K562 (cell line): ENCODE data around the gene WDR93. TPM values are rescaled to one million over a fixed set of nuclear protein-coding genes. Genes with fewer than 3 reads are reported as not detected.

Source experiments
- ATAC-seq: fragments of 200-7000 bp; cut with Tn5 transposase; 3 replicates; pipeline ENCODE4 v1.9.1; 2020; ENCODE audit warnings: moderate library complexity
- BruUV-seq: library from RNA; stranded (reverse); fragments of 400-500 nt; replicated peaks from 2 replicates; lab custom pipeline; 2021; lab: Mats Ljungman, UMichigan
- CTCF ChIA-PET: fragments of 300-600 bp; formaldehyde crosslinking; extraction: SDS; loops from one replicate; lab custom pipeline; 2021; ENCODE audit warnings: low intra/inter-chr PET ratio; lab: Yijun Ruan, JAX
- POLR2A ChIA-PET: fragments of 300-600, 350-650 bp; sonication (Branson Sonifier 250); formaldehyde crosslinking; extraction: SDS; loops from one replicate; lab custom pipeline; 2021; ENCODE audit warnings: antibody characterized with exemption, inconsistent platforms; lab: Yijun Ruan, JAX
- DNase-seq, 4 experiments: peaks; one replicate each; pipeline versions ENCODE4 v3.0.0 to v3.0.0-alpha.2; 2011 to 2018; ENCODE audit warnings: low spot score in 3 of 4, mixed read lengths in 3 of 4; ENCODE audit errors: extremely low read depth in 1 of 4
- FAIRE-seq: peaks from 2 replicates; lab custom pipeline; 2011; peaks lifted over from hg19 to GRCh38; lab: Jason Lieb, UNC
- H2AFZ ChIP-seq: 2 replicates; pipeline ENCODE4 v1.6.0; 2011; ENCODE audit warnings: low read depth, low read length, control low read depth, inconsistent platforms
- H3K27ac ChIP-seq: fragments of 200-600 bp; 3 replicates; pipeline ENCODE4 v1.8.0; 2011; ENCODE audit warnings: low read depth, mild to moderate bottlenecking, control low read depth, inconsistent platforms, low read length, moderate library complexity, mixed read lengths; ENCODE audit errors: extremely low read depth
- H3K27me3 ChIP-seq, 2 experiments: fragments of 300-600 bp in 1 of 2; 2 replicates in 1 of 2; 3 replicates in 1 of 2; pipeline versions ENCODE4 v1.6.0 to v1.8.0; 2011; ENCODE audit warnings: inconsistent platforms in 2 of 2, low read length in 2 of 2, mild to moderate bottlenecking in 1 of 2, mixed read lengths in 1 of 2, moderate library complexity in 1 of 2; ENCODE audit not compliant: control insufficient read depth in 2 of 2, insufficient read depth in 2 of 2
- H3K36me3 ChIP-seq: fragments of 300-600 bp; 3 replicates; pipeline ENCODE4 v1.8.0; 2011; ENCODE audit warnings: mild to moderate bottlenecking, low read length, inconsistent platforms; ENCODE audit not compliant: control insufficient read depth, insufficient read depth
- H3K4me1 ChIP-seq, 2 experiments: fragments of 200-600 bp in 1 of 2; replicated peaks in 1 of 2; 2 replicates in 1 of 2; 3 replicates in 1 of 2; pipeline versions ENCODE4 v1.5.1 to v1.8.0; 2011; ENCODE audit warnings: inconsistent platforms in 2 of 2, low read length in 2 of 2, mild to moderate bottlenecking in 1 of 2, mixed read lengths in 1 of 2, moderate library complexity in 1 of 2; ENCODE audit not compliant: control insufficient read depth in 2 of 2, insufficient read depth in 2 of 2
- H3K4me2 ChIP-seq: 2 replicates; pipeline ENCODE4 v1.6.1; 2011; ENCODE audit warnings: low read length, control low read depth, inconsistent platforms, mixed read lengths; ENCODE audit not compliant: insufficient read depth
- H3K4me3 ChIP-seq: fragments of 200-600 bp; sonication (generic), shearing (Covaris generic); 2 replicates; pipeline ENCODE4 v1.5.1; 2016; ENCODE audit warnings: control low read depth, inconsistent platforms
- H3K79me2 ChIP-seq: fragments of 200-600 bp; 3 replicates; pipeline ENCODE4 v1.8.0; 2011; ENCODE audit warnings: low read length, inconsistent platforms; ENCODE audit not compliant: control insufficient read depth, insufficient read depth
- H3K9ac ChIP-seq, 2 experiments: 2 replicates each; pipeline versions ENCODE4 v1.6.0 to v1.6.1; 2011; ENCODE audit warnings: low read depth in 2 of 2, low read length in 2 of 2, control low read depth in 1 of 2, inconsistent platforms in 1 of 2, mild to moderate bottlenecking in 1 of 2, mixed read lengths in 1 of 2; ENCODE audit not compliant: insufficient read depth in 1 of 2
- H3K9me1 ChIP-seq: one replicate; pipeline ENCODE4 v1.6.0; 2011; ENCODE audit warnings: inconsistent platforms, mild to moderate bottlenecking, low read length, moderate library complexity; ENCODE audit not compliant: control insufficient read depth, insufficient read depth
- H3K9me3 ChIP-seq: replicated peaks from 2 replicates; pipeline ENCODE4 v1.5.1; 2011; ENCODE audit warnings: low read depth, low read length, inconsistent platforms; ENCODE audit not compliant: control insufficient read depth, insufficient read depth
- H4K20me1 ChIP-seq: replicated peaks from 2 replicates; pipeline ENCODE4 v1.6.1; 2011; ENCODE audit warnings: low read length, inconsistent platforms, mixed read lengths; ENCODE audit not compliant: control insufficient read depth, insufficient read depth
- CBX3 ChIP-seq, 2 experiments: IDR thresholded peaks; 1 replicate in 1 of 2; 2 replicates in 1 of 2; pipeline ENCODE4 v1.6.1; 2012; ENCODE audit warnings: inconsistent platforms in 2 of 2, low read length in 2 of 2, borderline replicate concordance in 1 of 2, control low read depth in 1 of 2
- CBX8 ChIP-seq: fragments of 200-600 bp; sonication (generic); IDR thresholded peaks from 2 replicates; pipeline ENCODE4 v1.6.1; 2012; ENCODE audit warnings: borderline replicate concordance, mixed run types, low read depth, mild to moderate bottlenecking, moderate library complexity, mixed read lengths, low read length, control low read depth, inconsistent platforms; ENCODE audit not compliant: poor library complexity, severe bottlenecking; ENCODE audit errors: extremely low read depth
- CTCFL ChIP-seq: IDR thresholded peaks from 2 replicates; pipeline ENCODE4 v1.6.1; 2011; ENCODE audit warnings: borderline replicate concordance, low read depth, mild to moderate bottlenecking, moderate library complexity, low read length; ENCODE audit not compliant: insufficient read depth, poor library complexity, severe bottlenecking
- FUS ChIP-seq: fragments of 200-400 bp; formaldehyde crosslinking; optimal IDR thresholded peaks from 2 replicates; pipeline ENCODE3; 2017; ENCODE audit warnings: low read depth, low read length
- GABPA ChIP-seq: fragments of 200-800 bp; sonication (Bioruptor generic); conservative IDR thresholded peaks from 2 replicates; pipeline ENCODE4 v1.6.1; 2016; ENCODE audit warnings: low read depth, missing genetic modification characterization, missing compliant biosample characterization
- HDAC3 ChIP-seq: fragments of 450-650 bp; IDR thresholded peaks from 2 replicates; pipeline ENCODE4 v1.6.1; 2018; ENCODE audit warnings: borderline replicate concordance, mild to moderate bottlenecking, moderate library complexity; ENCODE audit not compliant: partially characterized antibody
- HMG20A ChIP-seq: fragments of 450-650 bp; formaldehyde crosslinking; conservative IDR thresholded peaks from 2 replicates; pipeline ENCODE4 v1.4.0; 2020; ENCODE audit warnings: mild to moderate bottlenecking, mixed read lengths
- JUND ChIP-seq, 2 experiments: IDR thresholded peaks; 2 replicates in 1 of 2; 3 replicates in 1 of 2; pipeline ENCODE4 v1.6.1; 2011; ENCODE audit warnings: borderline replicate concordance in 2 of 2, low read depth in 2 of 2, low read length in 2 of 2, improper control_type of control experiment in 1 of 2, missing biosample characterization in 1 of 2, missing genetic modification characterization in 1 of 2, missing genetic modification reagents in 1 of 2
- NCOA6 ChIP-seq: fragments of 450-650 bp; IDR thresholded peaks from 2 replicates; pipeline ENCODE4 v1.6.1; 2017; ENCODE audit warnings: mild to moderate bottlenecking
- PHF20 ChIP-seq: fragments of 450-650 bp; IDR thresholded peaks from 2 replicates; pipeline ENCODE4 v1.6.1; 2018; ENCODE audit not compliant: partially characterized antibody
- PURB ChIP-seq: sonication (generic); formaldehyde crosslinking; IDR thresholded peaks from 2 replicates; pipeline ENCODE4 v1.9.0; 2021; ENCODE audit warnings: low read depth, mild to moderate bottlenecking, missing genetic modification reagents
- SMARCB1 ChIP-seq: IDR thresholded peaks from 2 replicates; pipeline ENCODE4 v1.6.1; 2011; ENCODE audit warnings: improper control_type of control experiment, low read depth; ENCODE audit not compliant: insufficient read length
- SMC3 ChIP-seq: conservative IDR thresholded peaks from 2 replicates; pipeline ENCODE4 v1.6.1; 2011; ENCODE audit warnings: low read depth, low read length, improper control_type of control experiment; ENCODE audit not compliant: insufficient read depth
- SRF ChIP-seq, 2 experiments: fragments of 250-450, 450-650 bp in 1 of 2; sonication (Bioruptor Pico) in 1 of 2; sonication (generic) in 1 of 2; formaldehyde crosslinking; IDR thresholded peaks; 2 replicates each; pipeline versions ENCODE4 v1.5.0 to v1.5.1; 2020 to 2022; ENCODE audit warnings: mild to moderate bottlenecking in 1 of 2, missing genetic modification reagents in 1 of 2
- STAT5A ChIP-seq: IDR thresholded peaks from 2 replicates; pipeline ENCODE4 v1.6.1; 2012; ENCODE audit warnings: low read length, inconsistent platforms, borderline replicate concordance
- ZBTB43 ChIP-seq: sonication (generic); formaldehyde crosslinking; IDR thresholded peaks from 2 replicates; pipeline ENCODE4 v1.8.0; 2023; ENCODE audit warnings: mild to moderate bottlenecking, missing genetic modification reagents
- ZC3H4 ChIP-seq: sonication (generic); formaldehyde crosslinking; IDR thresholded peaks from 2 replicates; pipeline ENCODE4 v1.9.0; 2021; ENCODE audit warnings: missing genetic modification reagents, borderline replicate concordance
- WGBS: fragments of 100-300 bp; shearing (Covaris generic); methylation state at CpG from one replicate; pipeline ENCODE4 v1.1.6; 2016; ENCODE audit warnings: low coverage, mixed read lengths; ENCODE audit not compliant: insufficient coverage; ENCODE audit errors: missing lambda C conversion rate; 5-methylcytosine and 5-hydroxymethylcytosine counted together
- in situ Hi-C: fragments of 300-500 bp; cut with MboI; formaldehyde crosslinking; loops from 4 replicates; pipeline ENCODE4 v1.15.0; 2018; ENCODE audit warnings: inconsistent platforms, mixed read lengths
- intact Hi-C: fragments of 100-400 bp; cut with micrococcal nuclease; formaldehyde crosslinking; loops from 2 replicates; pipeline ENCODE4 v1.14.2; 2022
- polyA plus RNA-seq, 8 experiments: library from polyadenylated mRNA; depleted of rRNA in 4 of 8; stranded (reverse) in 5 of 8; unstranded in 3 of 8; fragments of >200 nt; fragmentation: Nextera tagmentation in 2 of 8; fragmentation: Illumina TruSeq in 1 of 8; extraction: Ambion mirVana in 2 of 8; extraction: Trizol in 1 of 8; gene quantifications; 2 replicates each; pipeline versions ENCODE4 v1.2.1 to v1.2.3, GENCODE V29; 2011 to 2014; ENCODE audit warnings: inconsistent platforms in 1 of 8, missing spikeins in 1 of 8
- total RNA-seq, 7 experiments: library from RNA; depleted of rRNA in 6 of 7; stranded (reverse); fragments of >200 nt in 6 of 7; fragmentation: Illumina TruSeq in 2 of 7; extraction: Trizol in 2 of 7; gene quantifications; 2 replicates each; pipeline versions ENCODE4 v1.2.1 to v1.2.3, GENCODE V29; 2011 to 2021; ENCODE audit warnings: low replicate concordance in 1 of 7

WDR93 gene
- total and polyA plus RNA-seq, 9 of the 15 experiments (the other 6 are each of a cell fraction or from before 2014, with no cell fraction given) = not detected

- Histone ChIP-seq H3K4me1 (peaks cover 0 to 11% of the 10 kb centered on the region in 2 experiments; a peak in 3 of 5 replicates), H3K27ac (no peak overlapping the region), H3K9me3 (no peaks in the 10 kb centered on the region), H3K4me2 (no peak overlapping the region), H3K9me1 (no peaks in the 10 kb centered on the region), H3K9ac (no peak overlapping the region), H3K79me2 (no peaks in the 10 kb centered on the region), H3K27me3 (peaks cover 22 to 59% of the 10 kb centered on the region in 2 experiments), H4K20me1 (peaks cover 2% of the 10 kb centered on the region; the same call in 1 of the 2 replicates), H2AFZ (no peak overlapping the region), H3K36me3 (no peaks in the 10 kb centered on the region), H3K4me3 (no peak overlapping the region)
- BruUV-seq = no TSS peak
- FAIRE-seq = peak; percentile 74
- 3% methylated on average over 12 of the region's 12 CpGs for WGBS
- DNase-seq = peak; percentile 74 to 79 (median 78)
- intact Hi-C loops (no loop called here), in situ Hi-C loops (no loop called here)
- peak; percentile 96 for ATAC-seq
- ChIA-PET CTCF (interaction anchor here (1.3 kb wide), 1 partner anchor 215 kb away, joined by 3 read pairs; no protein-coding TSS in a partner anchor), POLR2A (interaction anchor here (0.5 to 0.7 kb wide), 2 partner anchors 219 to 422 kb away, joined by 3 read pairs; no protein-coding TSS in a partner anchor)
- TF ChIP-seq NCOA6 (no peak), SRF (CRISPR knock-in tag; IDR thresholded peaks at IDR 0.05) (no peak), GABPA (tag) (no peak), SMC3 (0 out of 2 replicates have a peak, but pooled peaks have one; percentile 52), ZBTB43 (CRISPR knock-in tag) (no peak), HMG20A (no peak), CBX3 (IDR thresholded peaks at IDR 0.05; ENCODE audit: borderline replicate concordance in 1 of 2, low read length in 2 of 2) (no peak), PURB (CRISPR knock-in tag) (no peak), PHF20 (no peak), SMARCB1 (no peak), ZC3H4 (CRISPR knock-in tag) (no peak), FUS (no peak), JUND (IDR thresholded peaks at IDR 0.05; ENCODE audit: borderline replicate concordance, low read depth, low read length) (no peak), JUND (tag; IDR thresholded peaks at IDR 0.05; ENCODE audit: borderline replicate concordance, low read depth, low read length) (no peak), STAT5A (no peak), CTCFL (peak; percentile 57), HDAC3 (no peak), CBX8 (no peak)
Observed at GRCh38 chr15:89673165-89673512, 17.5 kb upstream of the WDR93 start.
